ENCODE results near the gene MYADML2.

Gene MYADML2

DNA sequence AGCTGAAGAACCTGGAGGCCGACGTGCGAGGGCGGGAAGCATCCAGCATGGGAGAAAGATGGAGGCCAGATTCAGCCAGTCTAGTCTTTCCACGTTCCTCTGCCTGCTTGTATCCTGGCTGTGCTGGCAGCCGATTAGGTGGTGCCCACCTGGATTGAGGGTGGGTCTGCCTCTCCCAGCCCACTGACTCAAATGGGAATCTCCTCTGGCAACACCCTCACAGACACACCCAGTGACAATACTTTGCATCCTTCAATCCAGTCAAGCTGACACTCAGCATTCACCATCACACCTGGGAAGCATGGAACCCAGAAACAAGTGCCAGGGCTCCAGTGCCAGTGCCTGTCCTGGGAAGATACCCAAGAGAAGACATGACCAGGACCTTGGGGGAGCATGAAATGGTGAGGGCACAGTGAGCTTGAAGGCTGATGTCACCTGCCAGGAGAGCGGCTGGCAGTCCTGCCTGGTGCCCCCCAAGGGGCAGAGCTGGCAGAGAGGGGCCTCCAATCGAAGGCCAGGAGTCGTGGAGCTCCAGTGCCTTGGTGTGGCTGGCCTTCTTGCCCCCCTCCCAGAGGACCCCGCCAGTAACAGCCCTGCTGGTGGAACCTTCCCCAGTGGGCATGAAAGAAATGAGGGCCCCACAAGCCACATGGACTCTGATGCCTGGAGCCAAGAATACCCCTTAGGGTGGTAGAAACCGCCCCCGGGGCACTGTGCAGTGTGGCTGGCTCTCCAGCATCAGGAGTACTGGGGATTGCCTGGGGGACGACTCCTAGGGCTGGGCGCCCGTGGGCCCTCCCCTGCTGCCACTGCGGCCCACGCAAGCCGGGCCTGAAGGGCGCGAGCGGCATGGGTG lies 45.6 kb downstream of the MYADML2 start:
- DNase-seq (ENCODE audit: insufficient read length, low spot score) (no peak), FAIRE-seq (no peak)

- DNase-seq (ENCODE audit: insufficient read length, low spot score) (no peak), FAIRE-seq (no peak)
Measured at GRCh38 chr17:81900181-81900820, 46.7 kb downstream of the MYADML2 start.

- DNase-seq (ENCODE audit: insufficient read length, low spot score) (no peak), FAIRE-seq (no peak)
Measured at GRCh38 chr17:81899514-81900166, 47.4 kb downstream of the MYADML2 start.

- FAIRE-seq = no peak
- DNase-seq (ENCODE audit: insufficient read length, low spot score) = no peak
Measured at GRCh38 chr17:81898885-81899284, 48.1 kb downstream of the MYADML2 start.

GRCh38 chr17:81898029-81898866 lies 48.8 kb downstream of the MYADML2 start:
- DNase-seq (ENCODE audit: insufficient read length, low spot score) (no peak), FAIRE-seq (no peak)

- DNase-seq (ENCODE audit: insufficient read length, low spot score) (no peak), FAIRE-seq (no peak)
Measured at GRCh38 chr17:81895400-81895799, 51.6 kb downstream of the MYADML2 start.

DNA sequence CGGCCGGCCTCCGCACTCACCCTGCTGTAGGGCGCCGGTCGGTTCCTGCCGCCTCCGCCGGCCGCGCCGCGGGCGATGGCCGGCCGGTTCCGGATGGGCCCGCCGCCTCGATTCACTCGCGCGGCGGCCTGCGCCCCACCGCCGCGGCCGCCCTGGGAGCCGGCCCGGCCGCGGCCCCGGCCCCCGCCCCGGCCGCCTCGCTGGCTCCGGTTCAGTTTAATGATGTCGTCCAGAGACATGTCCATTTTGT lies 55.8 kb downstream of the MYADML2 start:
- FAIRE-seq = no peak
- DNase-seq (ENCODE audit: insufficient read length, low spot score) = no peak

GRCh38 chr17:81890447-81891302 lies 56.4 kb downstream of the MYADML2 start:
- no peak for DNase-seq (ENCODE audit: insufficient read length, low spot score)
- no peak for FAIRE-seq

Measured in GM19239 (cell line).